ENCODE measurements around the gene LTF.
A peak's percentile ranks its signal among the peaks of the same experiment; 100 is the strongest.

LTF gene

GRCh38 chr3:46453526-46454208, 11.0 kb downstream of the LTF start:
- H3K4me2 ChIP-seq (ENCODE audit: low read length): no peak overlapping the region
- no peak overlapping the region for H3K9ac ChIP-seq (ENCODE audit: low read length)
- H2AFZ ChIP-seq (ENCODE audit: low read depth, low read length): no peak overlapping the region

GRCh38 chr3:46449755-46450552, 14.8 kb downstream of the LTF start:
- Histone ChIP-seq H3K4me3 (ENCODE audit: low read length) (no peak overlapping the region), H3K9ac (ENCODE audit: low read length) (no peak overlapping the region), H2AFZ (ENCODE audit: low read depth, low read length) (no peak overlapping the region), H4K20me1 (ENCODE audit: insufficient read depth, low read length) (no peaks in the 10 kb centered on the region), H3K27me3 (ENCODE audit: low read depth, low read length) (peaks cover 54% of the 10 kb centered on the region), H3K4me1 (ENCODE audit: low read length) (no peaks in the 10 kb centered on the region), H3K4me2 (ENCODE audit: low read length) (no peak overlapping the region), H3K9me3 (ENCODE audit: insufficient read depth, low read length) (no peaks in the 10 kb centered on the region), H3K27ac (ENCODE audit: low read length) (no peak overlapping the region), H3K36me3 (replicated peaks; ENCODE audit: low read depth, low read length) (no peaks in the 10 kb centered on the region), H3K79me2 (ENCODE audit: low read length) (no peaks in the 10 kb centered on the region)
- TF ChIP-seq EZH2phosphoT487 (IDR thresholded peaks at IDR 0.05; ENCODE audit: low read depth) (no peak), CTCF (IDR thresholded peaks at IDR 0.05; ENCODE audit: low read depth, low read length) (peak; percentile 74)

More at GRCh38 chr3:46453526-46454208, 11.0 kb downstream of the LTF start:
- H3K27me3 ChIP-seq (ENCODE audit: low read depth, low read length): peaks cover 59% of the 10 kb centered on the region
- no peaks in the 10 kb centered on the region for H3K9me3 ChIP-seq (ENCODE audit: insufficient read depth, low read length)
- H3K27ac ChIP-seq (ENCODE audit: low read length): no peak overlapping the region
- no peaks in the 10 kb centered on the region for H4K20me1 ChIP-seq (ENCODE audit: insufficient read depth, low read length)
- H3K79me2 ChIP-seq (ENCODE audit: low read length): no peaks in the 10 kb centered on the region
- TF ChIP-seq CTCF (IDR thresholded peaks at IDR 0.05; ENCODE audit: low read depth, low read length) (no peak), EZH2phosphoT487 (IDR thresholded peaks at IDR 0.05; ENCODE audit: low read depth) (no peak)
- H3K36me3 ChIP-seq (replicated peaks; ENCODE audit: low read depth, low read length): no peaks in the 10 kb centered on the region
- no peaks in the 10 kb centered on the region for H3K4me1 ChIP-seq (ENCODE audit: low read length)
- no peak overlapping the region for H3K4me3 ChIP-seq (ENCODE audit: low read length)

- no peaks in the 10 kb centered on the region for H3K79me2 ChIP-seq (ENCODE audit: low read length)
- no peak overlapping the region for H3K27ac ChIP-seq (ENCODE audit: low read length)
- no peaks in the 10 kb centered on the region for H4K20me1 ChIP-seq (ENCODE audit: insufficient read depth, low read length)
- no peak overlapping the region for H3K4me3 ChIP-seq (ENCODE audit: low read length)
- H3K9ac ChIP-seq (ENCODE audit: low read length): no peak overlapping the region
- no peak overlapping the region for H2AFZ ChIP-seq (ENCODE audit: low read depth, low read length)
- no peaks in the 10 kb centered on the region for H3K36me3 ChIP-seq (replicated peaks; ENCODE audit: low read depth, low read length)
- no peak for TF ChIP-seq EZH2phosphoT487 (IDR thresholded peaks at IDR 0.05; ENCODE audit: low read depth)
- no peak for TF ChIP-seq CTCF (IDR thresholded peaks at IDR 0.05; ENCODE audit: low read depth, low read length)
- no peaks in the 10 kb centered on the region for H3K9me3 ChIP-seq (ENCODE audit: insufficient read depth, low read length)
- no peaks in the 10 kb centered on the region for H3K4me1 ChIP-seq (ENCODE audit: low read length)
- peaks cover 47% of the 10 kb centered on the region for H3K27me3 ChIP-seq (ENCODE audit: low read depth, low read length)
- no peak overlapping the region for H3K4me2 ChIP-seq (ENCODE audit: low read length)
Observed at GRCh38 chr3:46448721-46449120, 16.0 kb downstream of the LTF start.

GRCh38 chr3:46447228-46447985, 17.3 kb downstream of the LTF start:
- no peak overlapping the region for H3K4me2 ChIP-seq (ENCODE audit: low read length)
- no peaks in the 10 kb centered on the region for H4K20me1 ChIP-seq (ENCODE audit: insufficient read depth, low read length)
- no peaks in the 10 kb centered on the region for H3K9me3 ChIP-seq (ENCODE audit: insufficient read depth, low read length)
- no peak overlapping the region for H3K9ac ChIP-seq (ENCODE audit: low read length)
- no peaks in the 10 kb centered on the region for H3K4me1 ChIP-seq (ENCODE audit: low read length)
- no peak overlapping the region for H2AFZ ChIP-seq (ENCODE audit: low read depth, low read length)
- H3K79me2 ChIP-seq (ENCODE audit: low read length): no peaks in the 10 kb centered on the region
- H3K36me3 ChIP-seq (replicated peaks; ENCODE audit: low read depth, low read length): no peaks in the 10 kb centered on the region
- TF ChIP-seq CTCF (IDR thresholded peaks at IDR 0.05; ENCODE audit: low read depth, low read length) (no peak), EZH2phosphoT487 (IDR thresholded peaks at IDR 0.05; ENCODE audit: low read depth) (no peak)
- peaks cover 34% of the 10 kb centered on the region for H3K27me3 ChIP-seq (ENCODE audit: low read depth, low read length)
- no peak overlapping the region for H3K4me3 ChIP-seq (ENCODE audit: low read length)
- H3K27ac ChIP-seq (ENCODE audit: low read length): no peak overlapping the region

Data from OCI-LY3 (cell line).